WI38 (cell line): Measurements from ENCODE around the gene BLVRA.
A peak's percentile ranks its signal among the peaks of the same experiment; 100 is the strongest.

Experiments
- H3K4me3 ChIP-seq: 2 replicates; pipeline ENCODE4 v1.5.1; 2011; ENCODE audit warnings: low read depth, mild to moderate bottlenecking, control low read depth, low read length
- TF ChIP-seq, protein P1 (sequence below): IDR thresholded peaks from 2 replicates; pipeline ENCODE4 v1.5.1; 2012; ENCODE audit warnings: low read depth, mild to moderate bottlenecking, control low read depth, low read length

The BLVRA gene

DNA sequence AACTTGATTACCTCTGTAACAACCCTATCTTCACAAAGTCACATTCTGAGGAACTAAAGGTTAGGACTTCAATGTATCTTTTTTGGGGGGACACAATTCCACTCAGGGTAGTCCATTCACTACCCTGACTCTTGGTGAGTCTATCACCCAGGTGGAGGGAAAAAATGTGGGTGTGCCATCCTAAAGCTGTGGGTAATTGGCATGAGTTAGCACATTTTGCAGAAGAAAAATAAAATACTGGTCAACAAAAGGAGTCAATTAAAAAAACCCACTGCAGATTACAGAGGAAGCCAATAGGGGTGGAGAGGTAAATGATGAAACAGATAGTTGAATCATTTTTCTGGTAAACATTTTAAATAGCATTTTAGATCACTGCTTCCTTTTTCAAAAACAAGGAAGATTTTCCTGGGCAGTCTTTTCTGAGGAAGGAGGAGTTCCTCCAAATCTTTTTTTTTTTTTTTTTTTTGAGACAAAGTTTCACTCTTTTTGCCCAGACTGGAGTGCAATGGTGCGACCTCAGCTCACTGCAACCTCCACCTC lies 5.1 kb upstream of the BLVRA start:
- H3K4me3 ChIP-seq, result no peak overlapping the region
- TF ChIP-seq, protein P1, sequence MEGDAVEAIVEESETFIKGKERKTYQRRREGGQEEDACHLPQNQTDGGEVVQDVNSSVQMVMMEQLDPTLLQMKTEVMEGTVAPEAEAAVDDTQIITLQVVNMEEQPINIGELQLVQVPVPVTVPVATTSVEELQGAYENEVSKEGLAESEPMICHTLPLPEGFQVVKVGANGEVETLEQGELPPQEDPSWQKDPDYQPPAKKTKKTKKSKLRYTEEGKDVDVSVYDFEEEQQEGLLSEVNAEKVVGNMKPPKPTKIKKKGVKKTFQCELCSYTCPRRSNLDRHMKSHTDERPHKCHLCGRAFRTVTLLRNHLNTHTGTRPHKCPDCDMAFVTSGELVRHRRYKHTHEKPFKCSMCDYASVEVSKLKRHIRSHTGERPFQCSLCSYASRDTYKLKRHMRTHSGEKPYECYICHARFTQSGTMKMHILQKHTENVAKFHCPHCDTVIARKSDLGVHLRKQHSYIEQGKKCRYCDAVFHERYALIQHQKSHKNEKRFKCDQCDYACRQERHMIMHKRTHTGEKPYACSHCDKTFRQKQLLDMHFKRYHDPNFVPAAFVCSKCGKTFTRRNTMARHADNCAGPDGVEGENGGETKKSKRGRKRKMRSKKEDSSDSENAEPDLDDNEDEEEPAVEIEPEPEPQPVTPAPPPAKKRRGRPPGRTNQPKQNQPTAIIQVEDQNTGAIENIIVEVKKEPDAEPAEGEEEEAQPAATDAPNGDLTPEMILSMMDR, result no peak

DNA sequence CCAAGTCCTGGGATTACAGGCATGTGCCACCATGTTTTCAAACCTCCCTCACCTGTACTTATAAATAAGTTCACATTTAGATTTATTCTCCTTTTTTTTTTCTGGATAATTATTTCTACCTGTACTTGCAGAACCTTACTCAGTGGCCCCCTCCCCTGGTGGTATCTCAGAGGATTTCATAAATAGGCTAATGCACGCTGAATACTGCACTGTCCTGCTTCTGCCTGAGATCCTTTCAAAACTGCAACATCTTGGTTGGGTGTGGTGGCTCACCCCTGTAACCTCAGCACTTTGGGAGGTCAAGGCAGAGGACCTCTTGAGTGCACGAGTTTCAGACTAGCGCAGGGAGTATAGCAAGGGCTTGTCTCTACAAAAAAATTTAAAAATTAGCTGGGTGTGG lies 4.6 kb upstream of the BLVRA start:
- TF ChIP-seq, protein P1, result no peak
- H3K4me3 ChIP-seq, result no peak overlapping the region

DNA sequence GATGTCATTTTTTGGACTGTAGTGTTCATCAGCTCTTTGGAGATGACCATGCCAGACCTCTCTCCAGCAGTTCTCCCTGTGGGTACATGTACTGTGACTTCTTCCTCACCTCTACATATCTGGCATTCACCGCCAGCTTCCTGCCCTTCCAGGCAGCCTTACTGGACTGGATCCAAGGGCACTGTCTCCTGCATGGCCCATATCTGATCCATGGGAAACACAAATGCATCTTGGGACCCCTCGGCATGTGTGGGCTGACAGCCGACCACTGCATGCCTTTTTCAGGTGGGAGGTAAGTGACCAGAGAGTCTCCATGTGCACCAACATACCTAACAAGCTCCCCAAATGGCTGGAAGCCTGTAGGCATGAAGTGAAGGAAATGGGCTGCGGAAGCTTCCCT lies 3.9 kb upstream of the BLVRA start:
- H3K4me3 ChIP-seq, result no peak overlapping the region
- TF ChIP-seq, protein P1, result no peak

DNA sequence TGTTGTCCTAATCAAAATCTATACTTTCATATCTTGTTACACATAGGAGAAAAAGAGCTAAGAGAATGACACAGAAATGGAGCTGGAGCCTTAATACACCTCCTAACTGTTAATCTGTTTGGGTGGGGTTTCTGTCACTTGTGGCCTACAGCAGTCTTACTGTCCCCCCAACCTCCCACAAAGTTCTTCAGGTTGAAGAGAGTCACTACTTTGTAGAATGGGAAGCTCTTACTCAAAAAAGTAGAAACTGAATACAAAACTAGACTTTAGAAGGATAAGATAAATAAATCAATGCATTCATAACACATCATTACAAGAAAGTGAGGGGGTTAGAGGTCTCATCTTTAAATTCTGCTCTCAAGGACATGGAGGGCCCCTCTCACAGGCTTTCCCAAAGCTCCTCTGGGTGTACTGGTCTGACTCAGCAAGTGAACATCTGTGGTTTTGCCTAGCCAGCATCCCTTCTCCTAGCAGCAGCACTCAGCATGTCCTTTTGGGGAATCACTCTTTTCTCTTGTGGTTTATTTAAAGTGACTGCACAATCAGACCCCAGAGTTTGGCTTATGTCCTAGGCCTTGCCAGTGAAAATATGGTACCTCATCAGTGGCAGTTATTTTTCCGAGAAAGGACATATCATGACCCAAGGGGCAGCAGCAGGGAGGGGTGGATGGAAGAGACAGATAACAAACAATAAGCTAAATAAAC lies 2.0 kb upstream of the BLVRA start:
- TF ChIP-seq, protein P1, result no peak
- no peak overlapping the region for H3K4me3 ChIP-seq

DNA sequence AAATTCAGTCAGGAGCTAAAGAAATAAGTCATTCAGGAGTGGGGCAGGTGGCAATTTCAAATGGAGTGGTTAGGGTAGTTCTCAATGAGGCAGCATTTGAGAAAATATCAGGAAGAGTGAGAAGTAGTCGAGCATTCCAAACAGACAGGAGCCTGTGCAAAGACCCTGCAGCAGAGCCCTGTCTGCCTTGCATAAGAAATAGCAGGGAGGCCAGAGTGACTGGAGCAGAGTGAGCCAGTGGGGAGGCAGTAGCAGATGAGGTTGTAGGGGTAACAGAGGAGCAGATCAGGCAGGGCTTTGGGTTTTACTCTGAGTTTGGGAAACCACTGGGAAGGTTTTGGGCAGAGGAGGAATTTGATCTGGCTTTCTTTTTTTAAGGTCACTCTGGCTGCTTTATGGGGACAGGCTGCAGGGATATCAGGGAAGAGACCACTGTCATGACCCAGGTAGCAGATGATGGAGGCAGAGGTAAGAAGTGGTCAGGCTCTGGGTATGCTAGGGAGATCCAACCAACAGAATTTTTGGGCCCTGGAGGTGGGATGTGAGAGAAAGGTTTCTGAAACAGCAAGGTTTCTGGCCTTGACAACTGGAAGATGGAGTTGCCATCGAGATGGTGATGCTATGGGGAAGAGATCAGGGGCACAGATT lies 1.3 kb upstream of the BLVRA start:
- H3K4me3 ChIP-seq, result no peak overlapping the region
- TF ChIP-seq, protein P1, result no peak

DNA sequence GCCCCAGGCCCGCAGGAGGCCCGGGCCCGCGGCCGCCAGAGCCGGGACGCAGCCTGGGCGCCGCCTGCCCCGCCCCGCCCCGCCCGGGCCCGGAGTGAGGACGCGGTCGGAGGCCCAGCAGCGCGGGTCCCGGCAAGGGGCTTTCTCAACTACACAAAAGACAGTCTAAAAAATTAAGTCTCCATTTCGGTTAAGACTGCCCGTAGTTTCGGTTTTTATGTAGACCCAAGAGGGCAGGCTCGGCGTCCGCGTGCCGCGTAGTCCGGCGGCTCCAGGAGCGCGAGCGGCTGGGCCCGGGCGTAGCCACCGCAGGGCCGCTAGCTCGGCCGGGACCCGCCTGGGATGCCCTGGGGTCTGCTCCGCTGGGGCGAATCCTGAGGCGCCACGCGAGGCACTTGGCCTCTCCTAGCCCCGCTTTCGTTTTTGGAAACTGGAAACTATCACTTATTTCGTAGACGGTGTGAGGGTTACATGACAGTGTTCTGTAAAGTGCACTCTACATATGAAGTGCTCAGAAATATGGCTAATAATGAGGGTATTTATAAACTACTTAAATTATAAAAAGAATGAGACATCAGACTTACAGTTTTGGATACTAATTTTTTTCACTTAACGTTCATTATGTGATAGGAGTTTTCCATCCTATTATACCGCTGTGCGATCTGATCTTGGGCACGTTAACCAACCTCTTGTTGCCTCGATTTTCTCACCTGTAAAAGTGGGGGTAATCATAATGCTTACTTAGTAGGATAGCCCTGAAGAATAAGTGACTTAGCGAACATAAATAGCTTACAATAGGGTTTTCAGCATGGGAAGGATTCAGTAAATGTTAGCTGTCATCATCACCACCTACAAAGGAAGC lies 573 bp downstream of the BLVRA start:
- TF ChIP-seq, protein P1, result no peak

More for the DNA sequence above, 573 bp downstream of the BLVRA start:
- H3K4me3 ChIP-seq, result peak overlapping the region; percentile 73
